Fibroblast of lung (primary cell): ENCODE data around the gene EYS. TPM values are rescaled to one million over a fixed set of nuclear protein-coding genes. Genes with fewer than 3 reads are reported as not detected.
A peak's percentile ranks its signal among the peaks of the same experiment; 100 is the strongest.

Source experiments
- DNase-seq, 2 donors: peaks; one replicate each; pipeline versions ENCODE4 v3.0.0 to v3.0.0-alpha.2; 2010; ENCODE audit warnings: low read depth in 2 of 2
- H2AFZ ChIP-seq: 2 replicates; pipeline ENCODE4 v1.5.1; 2012; ENCODE audit warnings: low read length, control low read depth, inconsistent platforms
- H3K27ac ChIP-seq: 2 replicates; pipeline ENCODE4 v1.5.1; 2011; ENCODE audit warnings: low read length, control low read depth; ENCODE audit not compliant: insufficient read depth
- H3K27me3 ChIP-seq: 2 replicates; pipeline ENCODE4 v1.5.1; 2011; ENCODE audit warnings: mild to moderate bottlenecking, low read length; ENCODE audit not compliant: control insufficient read depth, insufficient read depth
- H3K36me3 ChIP-seq: 2 replicates; pipeline ENCODE4 v1.5.1; 2011; ENCODE audit warnings: low read length; ENCODE audit not compliant: control insufficient read depth, insufficient read depth
- H3K4me1 ChIP-seq: 2 replicates; pipeline ENCODE4 v1.5.1; 2011; ENCODE audit warnings: low read length; ENCODE audit not compliant: control insufficient read depth, insufficient read depth; ENCODE audit errors: extremely low read depth
- H3K4me2 ChIP-seq: 2 replicates; pipeline ENCODE4 v1.5.1; 2011; ENCODE audit warnings: low read length, control low read depth; ENCODE audit not compliant: insufficient read depth; ENCODE audit errors: extremely low read depth
- H3K4me3 ChIP-seq, 4 experiments: fragments of 200-600 bp in 1 of 4; sonication (generic) in 1 of 4; replicated peaks in 1 of 4; 2 replicates each; pipeline ENCODE4 v1.5.1; 2011 to 2016; ENCODE audit warnings: low read length in 4 of 4, low read depth in 3 of 4, mild to moderate bottlenecking in 3 of 4, control low read depth in 2 of 4, inconsistent platforms in 1 of 4, mixed read lengths in 1 of 4; ENCODE audit not compliant: insufficient read depth in 1 of 4; ENCODE audit errors: control extremely low read depth in 1 of 4
- H3K79me2 ChIP-seq: 2 replicates; pipeline ENCODE4 v1.5.1; 2012; ENCODE audit warnings: mild to moderate bottlenecking, low read length, inconsistent platforms; ENCODE audit not compliant: control insufficient read depth, insufficient read depth
- H3K9ac ChIP-seq: 2 replicates; pipeline ENCODE4 v1.5.1; 2011; ENCODE audit warnings: mild to moderate bottlenecking, low read length, control low read depth; ENCODE audit not compliant: insufficient read depth
- H3K9me3 ChIP-seq: 2 replicates; pipeline ENCODE4 v1.5.1; 2012; ENCODE audit warnings: low read depth, low read length; ENCODE audit not compliant: control insufficient read depth, insufficient read depth
- H4K20me1 ChIP-seq: 2 replicates; pipeline ENCODE4 v1.5.1; 2011; ENCODE audit warnings: low read length; ENCODE audit not compliant: control insufficient read depth, insufficient read depth; ENCODE audit errors: extremely low read depth
- CTCF ChIP-seq, 2 donors: IDR thresholded peaks in 1 of 2; conservative IDR thresholded peaks in 1 of 2; 1 replicate in 1 of 2; 2 replicates in 1 of 2; pipeline ENCODE4 v1.5.1; 2011 to 2012; ENCODE audit warnings: low read length in 2 of 2, control low read depth in 1 of 2, inconsistent platforms in 1 of 2, low read depth in 1 of 2, mild to moderate bottlenecking in 1 of 2
- EZH2 ChIP-seq: IDR thresholded peaks from 2 replicates; pipeline ENCODE4 v1.5.1; 2012; ENCODE audit warnings: low read length, control low read depth, mild to moderate bottlenecking; ENCODE audit errors: missing control alignments
- polyA plus RNA-seq, 2 donors: library from polyadenylated mRNA; depleted of rRNA in 1 of 2; stranded (reverse) in 1 of 2; unstranded in 1 of 2; fragments of >200 nt; gene quantifications; 2 replicates each; pipeline ENCODE4 v1.2.1, GENCODE V29; 2011 to 2012; ENCODE audit warnings: missing spikeins in 1 of 2
- total RNA-seq: library from RNA; depleted of rRNA; stranded (reverse); fragments of >200 nt; gene quantifications from 2 replicates; pipeline ENCODE4 v1.2.1, GENCODE V29; 2014

EYS gene
- total and polyA plus RNA-seq, 2 donors (not counting 1 experiment from before 2014, with no cell fraction given) = under 0.01 TPM; not detected in 1

GRCh38 chr6:64737418-64737817, 969.6 kb downstream of the EYS start:
- Histone ChIP-seq H3K9ac (no peak overlapping the region), H3K36me3 (no peaks in the 10 kb centered on the region), H3K27ac (no peak overlapping the region), H3K4me1 (no peaks in the 10 kb centered on the region), H3K9me3 (no peaks in the 10 kb centered on the region), H3K4me2 (no peak overlapping the region), H4K20me1 (no peaks in the 10 kb centered on the region), H3K27me3 (no peaks in the 10 kb centered on the region), H3K4me3 (no peak overlapping the region), H3K79me2 (no peaks in the 10 kb centered on the region), H2AFZ (no peak overlapping the region)
- TF ChIP-seq CTCF (conservative IDR thresholded peaks at IDR 0.05 in 1 of 2, IDR thresholded peaks at IDR 0.05 in 1 of 2; ENCODE audit: low read depth in 1 of 2, low read length in 2 of 2) (no peak), EZH2 (no peak)
- DNase-seq = no peak

GRCh38 chr6:64736421-64736950, 970.5 kb downstream of the EYS start:
- H3K27me3 ChIP-seq = no peaks in the 10 kb centered on the region
- no peaks in the 10 kb centered on the region for H3K79me2 ChIP-seq
- no peaks in the 10 kb centered on the region for H3K4me1 ChIP-seq
- no peak overlapping the region for H2AFZ ChIP-seq
- TF ChIP-seq CTCF (conservative IDR thresholded peaks at IDR 0.05 in 1 of 2, IDR thresholded peaks at IDR 0.05 in 1 of 2; ENCODE audit: low read depth in 1 of 2, low read length in 2 of 2) = no peak
- TF ChIP-seq EZH2 = no peak
- no peak overlapping the region for H3K9ac ChIP-seq
- DNase-seq = peak in 1 of 2 donors; percentile 35
- no peaks in the 10 kb centered on the region for H3K9me3 ChIP-seq
- H3K27ac ChIP-seq = no peak overlapping the region
- no peak overlapping the region for H3K4me2 ChIP-seq
- no peaks in the 10 kb centered on the region for H3K36me3 ChIP-seq
- no peak overlapping the region for H3K4me3 ChIP-seq
- H4K20me1 ChIP-seq = no peaks in the 10 kb centered on the region

- Histone ChIP-seq H3K4me3 (no peak overlapping the region), H3K27me3 (no peaks in the 10 kb centered on the region), H3K79me2 (no peaks in the 10 kb centered on the region), H3K4me2 (no peak overlapping the region), H3K36me3 (no peaks in the 10 kb centered on the region), H3K4me1 (no peaks in the 10 kb centered on the region), H4K20me1 (no peaks in the 10 kb centered on the region), H3K9me3 (no peaks in the 10 kb centered on the region), H3K9ac (no peak overlapping the region), H3K27ac (no peak overlapping the region), H2AFZ (no peak overlapping the region)
- no peak for DNase-seq
- TF ChIP-seq EZH2 (no peak), CTCF (conservative IDR thresholded peaks at IDR 0.05 in 1 of 2, IDR thresholded peaks at IDR 0.05 in 1 of 2; ENCODE audit: low read depth in 1 of 2, low read length in 2 of 2) (no peak)
These were observed 973.6 kb downstream of the EYS start for GRCh38 chr6:64733433-64733832.
